ENCODE results near the gene PHRF1. TPM values are rescaled to one million over a fixed set of nuclear protein-coding genes. Genes with fewer than 3 reads are reported as not detected.

PHRF1 gene
- total RNA-seq, 1 experiment from 2014 or later: 48.9 TPM

DNA sequence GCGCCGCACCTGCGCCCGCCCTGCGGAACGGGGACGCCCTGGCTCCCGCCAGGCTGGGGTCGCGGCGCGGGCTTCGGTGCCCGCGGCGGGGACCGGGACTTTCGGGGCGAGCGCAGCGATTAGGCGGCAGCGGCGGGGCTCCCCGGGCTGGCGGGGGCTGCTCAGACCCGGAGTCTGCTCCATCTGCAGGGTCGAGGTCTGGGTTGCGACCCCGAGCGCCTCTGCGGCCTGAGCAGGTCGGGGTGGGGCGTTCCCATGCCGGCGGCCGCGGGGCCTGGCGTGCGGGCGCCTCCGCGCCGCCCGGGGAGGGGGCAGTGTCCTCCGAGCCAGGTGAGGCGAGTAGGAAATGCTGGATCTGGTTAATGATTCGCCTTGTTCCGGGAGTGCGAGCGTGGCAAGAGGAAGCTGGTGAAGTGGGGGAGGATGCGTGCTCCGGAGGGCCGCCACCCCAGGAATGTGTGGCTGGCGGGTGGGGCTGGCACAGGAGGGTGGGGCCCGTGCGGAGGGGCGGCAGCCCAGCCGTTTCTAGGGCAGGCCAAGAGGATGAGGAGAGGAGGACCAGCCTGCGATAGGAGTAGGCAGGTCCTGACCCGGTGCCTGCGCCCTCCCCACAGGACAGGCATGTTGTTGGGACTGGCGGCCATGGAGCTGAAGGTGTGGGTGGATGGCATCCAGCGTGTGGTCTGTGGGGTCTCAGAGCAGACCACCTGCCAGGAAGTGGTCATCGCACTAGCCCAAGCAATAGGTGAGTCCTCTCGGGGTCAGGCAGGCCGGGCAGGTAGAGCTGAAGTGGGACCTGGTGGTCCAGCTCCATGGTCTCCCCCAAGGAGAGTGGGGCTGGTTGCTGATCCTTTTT, 14.9 kb upstream of the PHRF1 start:
- peaks cover 24% of the 10 kb centered on the region for H3K27me3 Mint-ChIP-seq (ENCODE audit: low read depth)
- no peak for DNase-seq
- H3K79me1 ChIP-seq (ENCODE audit: insufficient read depth, low read depth, low read length, poor library complexity, severe bottlenecking): no peaks in the 10 kb centered on the region

More for the DNA sequence above, 14.9 kb upstream of the PHRF1 start:
- Histone ChIP-seq H3K27ac (ENCODE audit: insufficient read length, low read depth, low read length) (no peak overlapping the region), H3K79me2 (ENCODE audit: insufficient read depth, low read length) (no peaks in the 10 kb centered on the region), H4K8ac (replicated peaks; ENCODE audit: insufficient read length, low read depth, low read length) (no peak overlapping the region), H3K4me1 (ENCODE audit: insufficient read depth, low read length) (no peaks in the 10 kb centered on the region), H2BK15ac (ENCODE audit: low read depth, low read length) (no peak overlapping the region), H4K20me1 (ENCODE audit: control insufficient read depth, insufficient read depth, insufficient read length) (no peaks in the 10 kb centered on the region), H3K27me3 (ENCODE audit: insufficient read depth, low read length) (peaks cover 5% of the 10 kb centered on the region; the same call in 1 of the 2 replicates), H3K9ac (ENCODE audit: extremely low read depth, insufficient read length, low read length) (peak overlapping the region; percentile 23), H3K56ac (ENCODE audit: insufficient read length, low read depth, low read length) (no peak overlapping the region), H2BK120ac (ENCODE audit: low read depth, low read length, poor library complexity, severe bottlenecking) (no peak overlapping the region), H3K9me3 (ENCODE audit: control insufficient read depth, low read depth, low read length) (no peaks in the 10 kb centered on the region), H2AFZ (ENCODE audit: low read length) (no peak overlapping the region), H4K91ac (ENCODE audit: insufficient read length, low read depth, low read length) (no peak overlapping the region), H2BK20ac (ENCODE audit: low read depth, low read length, poor library complexity, severe bottlenecking) (no peak overlapping the region), H3K18ac (ENCODE audit: insufficient read length, low read depth, low read length) (no peak overlapping the region), H3T11ph (ENCODE audit: low read length) (no peak overlapping the region), H3K14ac (ENCODE audit: insufficient read depth, low read length) (0 out of 2 replicates have a peak overlapping the region, but pooled peaks have one; percentile 35), H2BK12ac (ENCODE audit: insufficient read length, low read depth, low read length) (no peak overlapping the region), H3K23me2 (ENCODE audit: insufficient read length, low read depth, low read length, poor library complexity, severe bottlenecking) (peaks cover 7% of the 10 kb centered on the region), H2AK5ac (ENCODE audit: insufficient read length, low read length) (no peak overlapping the region), H3K23ac (ENCODE audit: insufficient read length, low read depth, low read length) (no peak overlapping the region), H3K4ac (ENCODE audit: low read depth, low read length) (no peak overlapping the region), H4K5ac (ENCODE audit: insufficient read length, low read depth, low read length) (no peak overlapping the region), H3K4me2 (ENCODE audit: insufficient read depth, insufficient read length, low read length) (peak overlapping the region; percentile 74), H2BK5ac (ENCODE audit: insufficient read length, low read length) (no peak overlapping the region)
- Mint-ChIP-seq H3K9me3 (no peaks in the 10 kb centered on the region; a peak in 2 of 5 replicates), H3K27ac (no peak overlapping the region), H3K4me3 (peak overlapping the region; percentile 83 to 90), H3K4me1 (peaks cover 16 to 31% of the 10 kb centered on the region in 2 experiments), H3K36me3 (ENCODE audit: insufficient read depth in 1 of 3, low read depth in 3 of 3) (peaks cover 2 to 11% (median 4%) of the 10 kb centered on the region in 3 experiments; a peak in 5 of 7 replicates)
- TF ChIP-seq, protein P1, sequence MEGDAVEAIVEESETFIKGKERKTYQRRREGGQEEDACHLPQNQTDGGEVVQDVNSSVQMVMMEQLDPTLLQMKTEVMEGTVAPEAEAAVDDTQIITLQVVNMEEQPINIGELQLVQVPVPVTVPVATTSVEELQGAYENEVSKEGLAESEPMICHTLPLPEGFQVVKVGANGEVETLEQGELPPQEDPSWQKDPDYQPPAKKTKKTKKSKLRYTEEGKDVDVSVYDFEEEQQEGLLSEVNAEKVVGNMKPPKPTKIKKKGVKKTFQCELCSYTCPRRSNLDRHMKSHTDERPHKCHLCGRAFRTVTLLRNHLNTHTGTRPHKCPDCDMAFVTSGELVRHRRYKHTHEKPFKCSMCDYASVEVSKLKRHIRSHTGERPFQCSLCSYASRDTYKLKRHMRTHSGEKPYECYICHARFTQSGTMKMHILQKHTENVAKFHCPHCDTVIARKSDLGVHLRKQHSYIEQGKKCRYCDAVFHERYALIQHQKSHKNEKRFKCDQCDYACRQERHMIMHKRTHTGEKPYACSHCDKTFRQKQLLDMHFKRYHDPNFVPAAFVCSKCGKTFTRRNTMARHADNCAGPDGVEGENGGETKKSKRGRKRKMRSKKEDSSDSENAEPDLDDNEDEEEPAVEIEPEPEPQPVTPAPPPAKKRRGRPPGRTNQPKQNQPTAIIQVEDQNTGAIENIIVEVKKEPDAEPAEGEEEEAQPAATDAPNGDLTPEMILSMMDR (conservative IDR thresholded peaks at IDR 0.05): no peak
- WGBS (ENCODE audit: extremely low coverage, insufficient read length, low lambda C conversion rate): no CpG with 5 or more reads among the region's 67 CpGs
